K562 (cell line): ENCODE measurements around the gene PRKD1. TPM values are rescaled to one million over a fixed set of nuclear protein-coding genes. Genes with fewer than 3 reads are reported as not detected.

Experiments used
- ESRRA ChIP-seq: fragments of 450-650 bp; IDR thresholded peaks from 2 replicates; pipeline ENCODE4 v1.6.1; 2014; ENCODE audit warnings: low read depth, mild to moderate bottlenecking, moderate library complexity, borderline replicate concordance
- HNRNPUL1 ChIP-seq: fragments of 200-400 bp; formaldehyde crosslinking; IDR thresholded peaks from 2 replicates; pipeline ENCODE4 v1.6.1; 2017; ENCODE audit warnings: low read length
- JUN ChIP-seq, 2 experiments: sonication (generic) in 1 of 2; formaldehyde crosslinking in 1 of 2; IDR thresholded peaks; 2 replicates each; pipeline versions ENCODE4 v1.6.1 to v1.8.0; 2012 to 2022; ENCODE audit warnings: borderline replicate concordance in 2 of 2, mild to moderate bottlenecking in 2 of 2, improper control_type of control experiment in 1 of 2, low read depth in 1 of 2, low read length in 1 of 2, missing genetic modification reagents in 1 of 2
- MBD1 ChIP-seq: fragments of 250-450 bp; sonication (Bioruptor Pico); IDR thresholded peaks from 2 replicates; pipeline ENCODE4 v1.8.0; 2022; ENCODE audit warnings: inconsistent platforms
- MCM5 ChIP-seq: fragments of 450-650 bp; IDR thresholded peaks from 2 replicates; pipeline ENCODE4 v1.6.1; 2016; ENCODE audit warnings: low read depth
- NR3C1 ChIP-seq: sonication (generic); formaldehyde crosslinking; IDR thresholded peaks from 2 replicates; pipeline ENCODE4 v1.8.1; 2022; ENCODE audit warnings: missing genetic modification reagents
- NR4A1 ChIP-seq, 2 experiments: fragments of 250-450 bp in 1 of 2; fragments of 450-650 bp in 1 of 2; sonication (Bioruptor Pico) in 1 of 2; IDR thresholded peaks; 2 replicates each; pipeline versions ENCODE4 v1.4.0 to v1.6.1; 2016 to 2020; ENCODE audit warnings: mild to moderate bottlenecking in 2 of 2, missing compliant biosample characterization in 1 of 2, missing genetic modification characterization in 1 of 2, moderate library complexity in 1 of 2
- STAG1 ChIP-seq: sonication (generic); formaldehyde crosslinking; IDR thresholded peaks from 2 replicates; pipeline ENCODE4 v1.5.0; 2020; ENCODE audit warnings: missing genetic modification reagents, borderline replicate concordance
- TAF1 ChIP-seq: IDR thresholded peaks from 2 replicates; pipeline ENCODE4 v1.6.1; 2011; ENCODE audit warnings: mild to moderate bottlenecking, low read length, moderate library complexity; ENCODE audit not compliant: insufficient read depth, control insufficient read depth, severe bottlenecking; ENCODE audit errors: extremely low read depth
- USF2 ChIP-seq: sonication (generic); formaldehyde crosslinking; IDR thresholded peaks from 2 replicates; pipeline ENCODE4 v1.5.0; 2020; ENCODE audit warnings: missing genetic modification reagents
- polyA plus RNA-seq, 8 experiments: library from polyadenylated mRNA; depleted of rRNA in 4 of 8; stranded (reverse) in 5 of 8; unstranded in 3 of 8; fragments of >200 nt; fragmentation: Nextera tagmentation in 2 of 8; fragmentation: Illumina TruSeq in 1 of 8; extraction: Ambion mirVana in 2 of 8; extraction: Trizol in 1 of 8; gene quantifications; 2 replicates each; pipeline versions ENCODE4 v1.2.1 to v1.2.3, GENCODE V29; 2011 to 2014; ENCODE audit warnings: inconsistent platforms in 1 of 8, missing spikeins in 1 of 8
- total RNA-seq, 7 experiments: library from RNA; depleted of rRNA in 6 of 7; stranded (reverse); fragments of >200 nt in 6 of 7; fragmentation: Illumina TruSeq in 2 of 7; extraction: Trizol in 2 of 7; gene quantifications; 2 replicates each; pipeline versions ENCODE4 v1.2.1 to v1.2.3, GENCODE V29; 2011 to 2021; ENCODE audit warnings: low replicate concordance in 1 of 7

PRKD1 gene
- total and polyA plus RNA-seq, 9 of the 15 experiments (the other 6 are each of a cell fraction or from before 2014, with no cell fraction given), result 0.04 to 0.25 (median 0.13) TPM; not detected in 1

GRCh38 chr14:29743531-29743930 is 184.1 kb downstream of the PRKD1 start (continued):
- TF ChIP-seq NR4A1 (CRISPR knock-in tag; IDR thresholded peaks at IDR 0.05) (no peak), NR4A1 (tag; IDR thresholded peaks at IDR 0.05) (no peak), STAG1 (CRISPR knock-in tag) (no peak), TAF1 (no peak), NR3C1 (CRISPR knock-in tag) (no peak), JUN (IDR thresholded peaks at IDR 0.05; ENCODE audit: borderline replicate concordance, low read depth, low read length) (no peak), JUN (CRISPR knock-in tag; IDR thresholded peaks at IDR 0.05; ENCODE audit: borderline replicate concordance) (no peak), MBD1 (CRISPR knock-in tag) (no peak), USF2 (CRISPR knock-in tag) (no peak), MCM5 (no peak), ESRRA (no peak), HNRNPUL1 (no peak)
- TF ChIP-seq, all 486 proteins: peak for 0
